ENCODE measurements around the gene NCS1.
A peak's percentile ranks its signal among the peaks of the same experiment; 100 is the strongest.

The NCS1 gene

GRCh38 chr9:130240410-130241197, 68.4 kb downstream of the NCS1 start:
- in situ Hi-C loops (cut with HindIII; ENCODE audit: low sequenced_read_pairs), result no loop called here
- TF ChIP-seq CTCF (IDR thresholded peaks at IDR 0.05; ENCODE audit: low read depth, low read length), result no peak
- no peak overlapping the region for H3K4me3 ChIP-seq (ENCODE audit: low read depth, low read length)
- DNase-seq (ENCODE audit: low read depth, low spot score), result peak; percentile 60

- no peak for DNase-seq (ENCODE audit: low read depth, low spot score)
- in situ Hi-C loops (cut with HindIII; ENCODE audit: low sequenced_read_pairs), result no loop called here
- no peak overlapping the region for H3K4me3 ChIP-seq (ENCODE audit: low read depth, low read length)
- no peak for TF ChIP-seq CTCF (IDR thresholded peaks at IDR 0.05; ENCODE audit: low read depth, low read length)
Measured at GRCh38 chr9:130241198-130241535, 69.0 kb downstream of the NCS1 start.

- H3K4me3 ChIP-seq (ENCODE audit: low read depth, low read length), result no peak overlapping the region
- no peak for TF ChIP-seq CTCF (IDR thresholded peaks at IDR 0.05; ENCODE audit: low read depth, low read length)
- no peak for DNase-seq (ENCODE audit: low read depth, low spot score)
- in situ Hi-C loops (cut with HindIII; ENCODE audit: low sequenced_read_pairs), result no loop called here
Measured at GRCh38 chr9:130242270-130243014, 70.2 kb downstream of the NCS1 start.

- no peak overlapping the region for H3K4me3 ChIP-seq (ENCODE audit: low read depth, low read length)
- peak; percentile 22 for DNase-seq (ENCODE audit: low read depth, low spot score)
- in situ Hi-C loops (cut with HindIII; ENCODE audit: low sequenced_read_pairs), result no loop called here
- peak; percentile 87 for TF ChIP-seq CTCF (IDR thresholded peaks at IDR 0.05; ENCODE audit: low read depth, low read length)
Measured at GRCh38 chr9:130243015-130243881, 71.0 kb downstream of the NCS1 start.

- in situ Hi-C loops (cut with HindIII; ENCODE audit: low sequenced_read_pairs), result no loop called here
Measured at GRCh38 chr9:130243882-130244170, 71.6 kb downstream of the NCS1 start.

More at GRCh38 chr9:130243882-130244170, 71.6 kb downstream of the NCS1 start:
- H3K4me3 ChIP-seq (ENCODE audit: low read depth, low read length), result no peak overlapping the region
- DNase-seq (ENCODE audit: low read depth, low spot score), result no peak
- TF ChIP-seq CTCF (IDR thresholded peaks at IDR 0.05; ENCODE audit: low read depth, low read length), result no peak

Measured in astrocyte of the spinal cord (primary cell).